Peyer's patch (tissue), 4 donors: ENCODE results near the gene CFAP97D1. TPM values are rescaled to one million over a fixed set of nuclear protein-coding genes. Genes with fewer than 3 reads are reported as not detected.
A peak's percentile ranks its signal among the peaks of the same experiment; 100 is the strongest.

Experiments used
- DNase-seq, 3 donors: peaks; one replicate each; pipeline ENCODE4 v3.0.0-alpha.2; 2017 to 2019
- H3K27ac ChIP-seq, 4 donors: fragments of 200-600 bp; sonication (generic); one replicate each; pipeline ENCODE4 v1.5.1; 2016 to 2019
- H3K27me3 ChIP-seq, 2 donors: fragments of 200-600 bp; sonication (generic); one replicate each; pipeline ENCODE4 v1.5.1; 2019
- H3K36me3 ChIP-seq, 3 donors: fragments of 200-600 bp; sonication (generic); one replicate each; pipeline ENCODE4 v1.5.1; 2016 to 2019
- H3K4me1 ChIP-seq, 4 donors: fragments of 200-600 bp; sonication (generic); one replicate each; pipeline ENCODE4 v1.5.1; 2016 to 2019
- H3K4me3 ChIP-seq, 4 donors: fragments of 200-600 bp; sonication (generic); 1 replicate in 3 of 4; 2 replicates in 1 of 4; pipeline ENCODE4 v1.5.1; 2016 to 2019; ENCODE audit warnings: mild to moderate bottlenecking in 1 of 4
- H3K9me3 ChIP-seq, 4 donors: fragments of 200-600 bp; sonication (generic); one replicate each; pipeline ENCODE4 v1.5.1; 2016 to 2019; ENCODE audit warnings: mild to moderate bottlenecking in 1 of 4
- POLR2A ChIP-seq, 2 donors: fragments of 450-650 bp; IDR thresholded peaks; one replicate each; pipeline ENCODE4 v1.5.1; 2017; ENCODE audit warnings: antibody characterized with exemption in 2 of 2, mild to moderate bottlenecking in 2 of 2, moderate library complexity in 2 of 2
- total RNA-seq, 4 donors: library from RNA; depleted of rRNA; stranded (reverse); fragments of >200 nt; gene quantifications; one replicate each; pipeline ENCODE4 v1.1.0, GENCODE V29; 2016
- TF ChIP-seq, protein P1 (sequence below), 6 experiments: fragments of 450-650 bp in 4 of 6; fragments of 200-600 bp in 2 of 6; sonication (generic) in 1 of 6; IDR thresholded peaks; one replicate each; pipeline ENCODE4 v1.5.1; 2017 to 2019; ENCODE audit warnings: antibody characterized with exemption in 6 of 6, mild to moderate bottlenecking in 3 of 6, moderate library complexity in 1 of 6

CFAP97D1 gene
- total RNA-seq, 4 donors from 2014 or later = not detected

DNA sequence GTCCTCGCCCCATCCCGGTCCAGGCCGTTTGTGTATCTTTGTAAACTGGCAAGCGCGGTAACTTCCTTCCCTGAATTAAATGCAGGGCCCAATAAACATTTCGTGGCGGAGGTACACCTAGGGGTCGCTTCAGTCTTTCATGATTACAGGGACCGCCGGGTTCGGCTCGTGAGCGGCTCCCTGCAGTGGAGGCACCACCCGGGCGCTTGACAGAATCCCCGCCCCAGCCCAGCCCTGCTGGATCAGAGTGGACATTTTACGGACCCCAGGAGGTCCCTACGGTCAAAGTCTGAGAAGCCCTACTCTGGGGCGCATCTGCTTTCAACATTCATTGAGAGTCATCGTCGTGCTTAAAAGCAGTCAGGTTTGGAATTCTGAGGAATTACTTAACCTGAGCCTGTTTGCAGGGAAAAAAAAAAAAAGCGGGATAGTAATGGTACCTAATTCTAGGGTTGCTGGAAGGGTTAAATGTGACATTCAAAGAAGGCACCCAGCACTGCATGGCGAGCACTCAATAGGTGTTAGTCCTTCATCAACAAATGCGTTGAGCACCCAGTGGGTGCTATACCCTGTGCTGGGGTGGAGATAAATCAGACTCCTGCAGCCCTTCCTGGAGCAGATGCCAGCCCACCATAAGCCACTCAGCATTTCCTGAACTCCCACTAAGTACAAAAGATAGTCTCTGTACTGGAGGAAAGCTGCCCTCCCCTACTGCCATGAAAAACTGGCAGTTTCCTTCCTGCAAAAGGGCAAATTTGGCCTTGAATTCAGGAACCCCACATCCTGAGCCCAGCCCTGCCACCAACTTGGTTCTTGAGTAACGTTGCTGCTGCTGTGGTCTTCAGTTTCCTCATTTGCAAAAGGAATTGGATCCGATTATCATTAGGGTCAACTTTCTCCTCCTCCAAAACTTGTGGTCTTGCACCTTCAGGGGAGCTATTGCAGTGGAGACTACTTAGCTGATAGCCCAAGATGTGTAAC is 800 bp upstream of the CFAP97D1 start:
- peaks cover 0 to 16% (median 5%) of the 10 kb centered on the region in 4 donors for H3K4me1 ChIP-seq
- peak in 1 of 3 donors; percentile 42 for DNase-seq

DNA sequence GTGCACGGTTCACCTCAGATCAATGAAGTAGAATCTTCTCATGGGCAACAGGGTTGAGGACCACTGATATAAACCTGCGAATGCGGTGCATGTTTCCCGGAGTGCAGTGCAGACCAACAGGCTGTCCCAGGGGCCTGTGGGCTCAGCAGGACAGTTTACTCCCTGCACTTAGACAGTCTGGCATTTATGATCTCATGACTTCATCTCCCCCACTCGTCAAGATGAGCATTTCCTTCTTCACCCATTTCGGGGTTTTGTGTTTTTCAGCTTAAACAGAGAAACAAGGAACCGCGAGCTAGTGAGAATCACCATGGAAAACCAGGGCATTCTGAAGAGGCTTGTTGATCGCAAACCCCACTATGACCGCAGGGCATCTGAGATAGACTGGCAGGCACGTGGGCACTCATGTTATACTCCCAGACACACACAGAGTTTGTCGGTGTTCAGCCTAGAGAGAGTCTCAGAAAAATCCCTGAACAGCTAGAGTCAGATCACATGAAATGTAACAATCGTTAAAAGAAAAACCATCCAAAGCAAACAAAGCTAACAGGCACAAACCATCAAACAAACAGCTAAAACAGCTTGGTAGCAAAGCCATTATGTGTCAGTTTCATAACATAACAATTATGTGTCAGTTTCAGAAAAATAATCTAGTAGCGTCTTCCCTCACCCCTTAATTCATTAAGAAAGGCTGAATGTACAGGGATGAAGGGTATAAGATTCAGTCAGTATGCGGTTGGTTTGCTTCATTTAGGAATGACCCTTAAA is 2.9 kb downstream of the CFAP97D1 start:
- no peaks in the 10 kb centered on the region for H3K27me3 ChIP-seq
- no peaks in the 10 kb centered on the region for H3K9me3 ChIP-seq
- H3K4me3 ChIP-seq = no peak overlapping the region
- H3K36me3 ChIP-seq = no peaks in the 10 kb centered on the region
- peaks cover 0 to 11% (median 5%) of the 10 kb centered on the region in 4 donors for H3K4me1 ChIP-seq
- H3K27ac ChIP-seq = no peak overlapping the region
- TF ChIP-seq, protein P1, sequence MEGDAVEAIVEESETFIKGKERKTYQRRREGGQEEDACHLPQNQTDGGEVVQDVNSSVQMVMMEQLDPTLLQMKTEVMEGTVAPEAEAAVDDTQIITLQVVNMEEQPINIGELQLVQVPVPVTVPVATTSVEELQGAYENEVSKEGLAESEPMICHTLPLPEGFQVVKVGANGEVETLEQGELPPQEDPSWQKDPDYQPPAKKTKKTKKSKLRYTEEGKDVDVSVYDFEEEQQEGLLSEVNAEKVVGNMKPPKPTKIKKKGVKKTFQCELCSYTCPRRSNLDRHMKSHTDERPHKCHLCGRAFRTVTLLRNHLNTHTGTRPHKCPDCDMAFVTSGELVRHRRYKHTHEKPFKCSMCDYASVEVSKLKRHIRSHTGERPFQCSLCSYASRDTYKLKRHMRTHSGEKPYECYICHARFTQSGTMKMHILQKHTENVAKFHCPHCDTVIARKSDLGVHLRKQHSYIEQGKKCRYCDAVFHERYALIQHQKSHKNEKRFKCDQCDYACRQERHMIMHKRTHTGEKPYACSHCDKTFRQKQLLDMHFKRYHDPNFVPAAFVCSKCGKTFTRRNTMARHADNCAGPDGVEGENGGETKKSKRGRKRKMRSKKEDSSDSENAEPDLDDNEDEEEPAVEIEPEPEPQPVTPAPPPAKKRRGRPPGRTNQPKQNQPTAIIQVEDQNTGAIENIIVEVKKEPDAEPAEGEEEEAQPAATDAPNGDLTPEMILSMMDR (IDR thresholded peaks at IDR 0.05) = no peak
- no peak for TF ChIP-seq POLR2A (IDR thresholded peaks at IDR 0.05)
- no peak for DNase-seq

More for the DNA sequence above, 800 bp upstream of the CFAP97D1 start:
- peak overlapping the region; percentile 96 to 100 (median 100) for H3K4me3 ChIP-seq
- H3K9me3 ChIP-seq = no peaks in the 10 kb centered on the region
- H3K36me3 ChIP-seq = peaks cover 0 to 18% (median 0%) of the 10 kb centered on the region in 3 donors
- no peaks in the 10 kb centered on the region for H3K27me3 ChIP-seq
- peak overlapping the region; percentile 90 to 100 (median 98) for H3K27ac ChIP-seq
- TF ChIP-seq POLR2A (IDR thresholded peaks at IDR 0.05) = peak in 1 of 2 donors; percentile 19
- TF ChIP-seq, protein P1 (IDR thresholded peaks at IDR 0.05) = peak in 1 of 6 experiments; percentile 19

DNA sequence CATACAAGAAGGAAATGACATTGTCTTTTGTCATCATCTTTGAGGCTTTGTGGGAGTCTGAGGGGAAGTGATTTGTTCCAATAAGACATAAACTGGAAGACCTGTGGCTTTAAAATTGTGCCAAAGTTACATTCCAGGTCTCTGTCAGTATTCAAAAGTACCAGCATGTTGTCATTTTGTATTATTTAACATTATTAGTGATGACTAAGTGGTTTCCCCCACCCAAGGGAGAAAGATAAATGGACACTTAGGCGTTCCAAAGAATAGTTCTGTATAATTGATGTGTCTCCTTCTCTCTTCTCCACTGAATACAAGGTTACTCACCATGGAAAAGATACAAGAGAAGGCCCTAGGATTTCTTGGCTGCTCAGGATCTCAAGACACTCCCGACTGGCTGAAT is 3.8 kb downstream of the CFAP97D1 start:
- Histone ChIP-seq H3K4me3 (no peak overlapping the region), H3K27ac (no peak overlapping the region), H3K27me3 (no peaks in the 10 kb centered on the region), H3K4me1 (peaks cover 0 to 11% (median 5%) of the 10 kb centered on the region in 4 donors), H3K36me3 (no peaks in the 10 kb centered on the region), H3K9me3 (no peaks in the 10 kb centered on the region)
- no peak for DNase-seq
- TF ChIP-seq, protein P1 (IDR thresholded peaks at IDR 0.05) = no peak
- no peak for TF ChIP-seq POLR2A (IDR thresholded peaks at IDR 0.05)

DNA sequence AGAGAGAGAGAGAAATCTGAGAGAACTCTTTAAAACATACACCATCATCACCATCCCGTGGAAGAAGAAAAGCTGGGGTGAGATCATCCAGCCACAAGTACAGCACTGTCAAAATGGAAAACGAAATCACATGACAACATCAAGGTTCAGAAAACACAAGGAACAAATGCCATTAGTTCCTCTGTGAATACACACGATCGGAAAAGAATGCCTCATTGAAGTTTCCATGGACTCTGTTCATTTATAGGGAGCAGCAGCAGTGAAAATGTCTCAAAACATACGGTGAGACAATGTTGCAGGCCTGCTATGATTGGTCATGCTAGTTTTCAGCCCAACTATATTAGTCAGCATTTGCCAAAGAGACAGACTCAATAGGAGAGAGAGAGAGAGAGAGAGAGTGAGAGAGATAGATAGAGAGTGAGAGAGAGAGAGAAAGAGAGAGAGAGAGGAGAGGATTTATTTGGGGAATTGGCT is 4.4 kb downstream of the CFAP97D1 start:
- no peak overlapping the region for H3K4me3 ChIP-seq
- H3K9me3 ChIP-seq = no peaks in the 10 kb centered on the region
- H3K36me3 ChIP-seq = no peaks in the 10 kb centered on the region
- no peak for DNase-seq
- H3K4me1 ChIP-seq = peaks cover 0 to 6% (median 1%) of the 10 kb centered on the region in 4 donors
- TF ChIP-seq, protein P1 (IDR thresholded peaks at IDR 0.05) = no peak
- no peak for TF ChIP-seq POLR2A (IDR thresholded peaks at IDR 0.05)
- no peaks in the 10 kb centered on the region for H3K27me3 ChIP-seq
- H3K27ac ChIP-seq = no peak overlapping the region

DNA sequence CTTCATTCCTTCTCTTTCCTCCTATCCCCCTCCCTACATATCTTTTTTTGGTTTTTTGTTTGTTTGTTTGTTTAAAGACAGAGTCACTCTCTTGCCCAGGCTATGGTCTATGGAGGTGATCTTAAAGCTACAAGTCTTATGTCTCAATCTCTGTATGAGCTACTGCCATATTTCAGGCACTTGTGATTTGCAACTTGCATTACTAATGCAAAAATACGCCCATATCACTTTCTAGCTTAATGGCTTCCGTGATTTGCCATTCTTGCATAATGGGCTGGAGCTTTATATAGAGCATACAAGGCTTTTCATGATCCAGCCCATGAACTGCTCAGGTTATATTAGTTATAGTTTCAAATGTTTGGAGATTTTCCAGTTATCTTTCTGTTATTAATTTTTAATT is 7.5 kb downstream of the CFAP97D1 start:
- TF ChIP-seq, protein P1 (IDR thresholded peaks at IDR 0.05) = no peak
- TF ChIP-seq POLR2A (IDR thresholded peaks at IDR 0.05) = no peak

More for the DNA sequence above, 7.5 kb downstream of the CFAP97D1 start:
- Histone ChIP-seq H3K9me3 (no peaks in the 10 kb centered on the region), H3K27ac (no peak overlapping the region), H3K4me1 (no peaks in the 10 kb centered on the region), H3K27me3 (no peaks in the 10 kb centered on the region), H3K4me3 (no peak overlapping the region), H3K36me3 (no peaks in the 10 kb centered on the region)
- DNase-seq = no peak
